ENCODE measurements around the gene KCTD1. TPM values are rescaled to one million over a fixed set of nuclear protein-coding genes. Genes with fewer than 3 reads are reported as not detected.

KCTD1 gene
- total and polyA plus RNA-seq, 4 donors = 0.78 to 2.9 (median 2.0) TPM

- Histone ChIP-seq H3K9me3 (ENCODE audit: control insufficient read depth in 4 of 4, low read length in 3 of 4) (no peaks in the 10 kb centered on the region), H3K27ac (ENCODE audit: low read depth in 1 of 2, low read length in 2 of 2) (no peak overlapping the region), H3K4me3 (ENCODE audit: low read depth in 1 of 3, low read length in 3 of 3) (no peak overlapping the region), H3K4me1 (ENCODE audit: control insufficient read depth in 4 of 4, insufficient read depth in 4 of 4, low read length in 3 of 4) (no peaks in the 10 kb centered on the region), H3K9ac (ENCODE audit: low read depth in 1 of 2, low read length in 2 of 2) (no peak overlapping the region), H3K36me3 (ENCODE audit: control insufficient read depth in 4 of 4, insufficient read depth in 3 of 4, low read depth in 1 of 4, low read length in 3 of 4) (no peaks in the 10 kb centered on the region), H3K27me3 (ENCODE audit: control insufficient read depth in 4 of 4, insufficient read depth in 4 of 4, low read length in 3 of 4) (no peaks in the 10 kb centered on the region)
- DNase-seq (ENCODE audit: low spot score) = no peak
- 79% methylated on average over 4 of the region's 4 CpGs for WGBS
- TF ChIP-seq JUND (IDR thresholded peaks at IDR 0.05) = no peak
- TF ChIP-seq, protein P1, sequence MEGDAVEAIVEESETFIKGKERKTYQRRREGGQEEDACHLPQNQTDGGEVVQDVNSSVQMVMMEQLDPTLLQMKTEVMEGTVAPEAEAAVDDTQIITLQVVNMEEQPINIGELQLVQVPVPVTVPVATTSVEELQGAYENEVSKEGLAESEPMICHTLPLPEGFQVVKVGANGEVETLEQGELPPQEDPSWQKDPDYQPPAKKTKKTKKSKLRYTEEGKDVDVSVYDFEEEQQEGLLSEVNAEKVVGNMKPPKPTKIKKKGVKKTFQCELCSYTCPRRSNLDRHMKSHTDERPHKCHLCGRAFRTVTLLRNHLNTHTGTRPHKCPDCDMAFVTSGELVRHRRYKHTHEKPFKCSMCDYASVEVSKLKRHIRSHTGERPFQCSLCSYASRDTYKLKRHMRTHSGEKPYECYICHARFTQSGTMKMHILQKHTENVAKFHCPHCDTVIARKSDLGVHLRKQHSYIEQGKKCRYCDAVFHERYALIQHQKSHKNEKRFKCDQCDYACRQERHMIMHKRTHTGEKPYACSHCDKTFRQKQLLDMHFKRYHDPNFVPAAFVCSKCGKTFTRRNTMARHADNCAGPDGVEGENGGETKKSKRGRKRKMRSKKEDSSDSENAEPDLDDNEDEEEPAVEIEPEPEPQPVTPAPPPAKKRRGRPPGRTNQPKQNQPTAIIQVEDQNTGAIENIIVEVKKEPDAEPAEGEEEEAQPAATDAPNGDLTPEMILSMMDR (IDR thresholded peaks at IDR 0.05; ENCODE audit: low read depth, low read length, missing input control) = no peak
- TF ChIP-seq RAD21 (IDR thresholded peaks at IDR 0.05) = no peak
These were observed 26.7 kb downstream of the KCTD1 start for GRCh38 chr18:26521617-26522016.

DNA sequence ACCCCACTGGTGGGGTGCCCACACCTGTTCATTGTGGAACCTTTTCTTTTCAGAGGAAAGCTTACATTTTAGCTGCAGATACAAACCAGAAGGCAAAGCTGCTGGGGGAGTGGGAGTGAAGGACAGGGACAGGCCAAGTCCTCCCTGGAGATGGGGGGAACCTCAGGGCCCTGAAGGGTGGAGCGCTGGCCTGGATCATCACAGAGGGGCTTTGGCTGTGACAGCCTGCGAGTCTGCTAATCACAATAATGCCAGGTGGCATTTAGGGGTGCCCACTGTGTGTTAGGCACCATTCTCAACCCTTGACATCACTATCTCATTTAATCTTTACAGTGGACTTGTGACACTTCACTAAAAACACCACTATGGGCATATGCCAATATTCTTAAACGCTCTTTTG is 27.4 kb downstream of the KCTD1 start:
- no peak for DNase-seq (ENCODE audit: low spot score)
- H3K4me3 ChIP-seq (ENCODE audit: low read depth in 1 of 3, low read length in 3 of 3) = no peak overlapping the region
- H3K9me3 ChIP-seq (ENCODE audit: control insufficient read depth in 4 of 4, low read length in 3 of 4) = no peaks in the 10 kb centered on the region
- no peak overlapping the region for H3K9ac ChIP-seq (ENCODE audit: low read depth in 1 of 2, low read length in 2 of 2)
- WGBS = 95% methylated on average over 3 of the region's 3 CpGs
- no peak overlapping the region for H3K27ac ChIP-seq (ENCODE audit: low read depth in 1 of 2, low read length in 2 of 2)
- no peak for TF ChIP-seq HNF4G (IDR thresholded peaks at IDR 0.05)
- TF ChIP-seq SP1 (IDR thresholded peaks at IDR 0.05) = no peak
- TF ChIP-seq NR2F2 (IDR thresholded peaks at IDR 0.05) = no peak
- TF ChIP-seq REST (IDR thresholded peaks at IDR 0.05) = no peak
- no peak for TF ChIP-seq FOXA2 (IDR thresholded peaks at IDR 0.05)
- H3K4me1 ChIP-seq (ENCODE audit: control insufficient read depth in 4 of 4, insufficient read depth in 4 of 4, low read length in 3 of 4) = no peaks in the 10 kb centered on the region
- H3K36me3 ChIP-seq (ENCODE audit: control insufficient read depth in 4 of 4, insufficient read depth in 3 of 4, low read depth in 1 of 4, low read length in 3 of 4) = no peaks in the 10 kb centered on the region
- H3K27me3 ChIP-seq (ENCODE audit: control insufficient read depth in 4 of 4, insufficient read depth in 4 of 4, low read length in 3 of 4) = no peaks in the 10 kb centered on the region

DNA sequence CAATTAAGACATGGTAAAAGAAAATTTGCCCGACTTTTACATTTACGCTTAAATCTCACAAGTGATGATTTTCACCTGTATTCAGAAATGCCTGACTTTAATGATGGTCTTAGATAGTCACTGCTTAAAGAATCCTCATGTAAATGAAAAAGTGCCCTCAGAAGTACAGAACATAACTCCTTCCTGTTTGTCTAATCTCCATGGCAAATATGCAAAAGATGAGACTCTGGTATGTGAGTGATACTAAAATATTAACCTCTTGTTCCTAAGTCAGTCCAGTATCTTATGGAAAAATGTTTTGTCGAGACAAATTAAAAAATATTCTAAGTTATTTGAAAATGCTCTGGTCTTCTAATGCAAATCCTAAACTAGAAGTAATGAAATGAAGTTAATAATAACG is 29.2 kb downstream of the KCTD1 start:
- Histone ChIP-seq H3K4me3 (ENCODE audit: low read depth in 1 of 3, low read length in 3 of 3) (no peak overlapping the region), H3K9me3 (ENCODE audit: control insufficient read depth in 4 of 4, low read length in 3 of 4) (no peaks in the 10 kb centered on the region), H3K27me3 (ENCODE audit: control insufficient read depth in 4 of 4, insufficient read depth in 4 of 4, low read length in 3 of 4) (no peaks in the 10 kb centered on the region), H3K36me3 (ENCODE audit: control insufficient read depth in 4 of 4, insufficient read depth in 3 of 4, low read depth in 1 of 4, low read length in 3 of 4) (no peaks in the 10 kb centered on the region), H3K27ac (ENCODE audit: low read depth in 1 of 2, low read length in 2 of 2) (no peak overlapping the region), H3K4me1 (ENCODE audit: control insufficient read depth in 4 of 4, insufficient read depth in 4 of 4, low read length in 3 of 4) (no peaks in the 10 kb centered on the region), H3K9ac (ENCODE audit: low read depth in 1 of 2, low read length in 2 of 2) (no peak overlapping the region)
- WGBS = 90% methylated on average over 4 of the region's 4 CpGs
- no peak for DNase-seq (ENCODE audit: low spot score)
- TF ChIP-seq MAX (IDR thresholded peaks at IDR 0.05) = no peak
- no peak for TF ChIP-seq JUND (IDR thresholded peaks at IDR 0.05)
- no peak for TF ChIP-seq SP1 (IDR thresholded peaks at IDR 0.05)
- TF ChIP-seq EGR1 (IDR thresholded peaks at IDR 0.05; ENCODE audit: low read depth in 2 of 2) = no peak
- TF ChIP-seq HNF4G (IDR thresholded peaks at IDR 0.05) = no peak
- TF ChIP-seq, protein P1 (IDR thresholded peaks at IDR 0.05; ENCODE audit: low read depth, low read length, missing input control) = no peak
- TF ChIP-seq RAD21 (IDR thresholded peaks at IDR 0.05) = no peak
- no peak for TF ChIP-seq NR2F2 (IDR thresholded peaks at IDR 0.05)
- TF ChIP-seq TAF1 (conservative IDR thresholded peaks at IDR 0.05) = no peak
- no peak for TF ChIP-seq FOXA1 (IDR thresholded peaks at IDR 0.05)
- no peak for TF ChIP-seq RXRA (IDR thresholded peaks at IDR 0.05)
- TF ChIP-seq FOXA2 (IDR thresholded peaks at IDR 0.05) = no peak
- TF ChIP-seq, protein P2, sequence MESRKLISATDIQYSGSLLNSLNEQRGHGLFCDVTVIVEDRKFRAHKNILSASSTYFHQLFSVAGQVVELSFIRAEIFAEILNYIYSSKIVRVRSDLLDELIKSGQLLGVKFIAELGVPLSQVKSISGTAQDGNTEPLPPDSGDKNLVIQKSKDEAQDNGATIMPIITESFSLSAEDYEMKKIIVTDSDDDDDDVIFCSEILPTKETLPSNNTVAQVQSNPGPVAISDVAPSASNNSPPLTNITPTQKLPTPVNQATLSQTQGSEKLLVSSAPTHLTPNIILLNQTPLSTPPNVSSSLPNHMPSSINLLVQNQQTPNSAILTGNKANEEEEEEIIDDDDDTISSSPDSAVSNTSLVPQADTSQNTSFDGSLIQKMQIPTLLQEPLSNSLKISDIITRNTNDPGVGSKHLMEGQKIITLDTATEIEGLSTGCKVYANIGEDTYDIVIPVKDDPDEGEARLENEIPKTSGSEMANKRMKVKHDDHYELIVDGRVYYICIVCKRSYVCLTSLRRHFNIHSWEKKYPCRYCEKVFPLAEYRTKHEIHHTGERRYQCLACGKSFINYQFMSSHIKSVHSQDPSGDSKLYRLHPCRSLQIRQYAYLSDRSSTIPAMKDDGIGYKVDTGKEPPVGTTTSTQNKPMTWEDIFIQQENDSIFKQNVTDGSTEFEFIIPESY (IDR thresholded peaks at IDR 0.05) = no peak
- TF ChIP-seq YY1 (IDR thresholded peaks at IDR 0.05) = no peak
- no peak for TF ChIP-seq GABPA (IDR thresholded peaks at IDR 0.05 in 1 of 2, conservative IDR thresholded peaks at IDR 0.05 in 1 of 2)
- TF ChIP-seq, protein P3, sequence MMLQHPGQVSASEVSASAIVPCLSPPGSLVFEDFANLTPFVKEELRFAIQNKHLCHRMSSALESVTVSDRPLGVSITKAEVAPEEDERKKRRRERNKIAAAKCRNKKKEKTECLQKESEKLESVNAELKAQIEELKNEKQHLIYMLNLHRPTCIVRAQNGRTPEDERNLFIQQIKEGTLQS (IDR thresholded peaks at IDR 0.05) = no peak
